Umbilical cord (tissue), 2 donors: ENCODE measurements around the gene ELL. TPM values are rescaled to one million over a fixed set of nuclear protein-coding genes. Genes with fewer than 3 reads are reported as not detected.

Source experiments
- DNase-seq: peaks from one replicate; pipeline ENCODE4 v3.0.0-alpha.2; 2015; ENCODE audit warnings: low spot score
- total RNA-seq: library from RNA; depleted of rRNA; stranded (reverse); fragments of >200 nt; gene quantifications from one replicate; pipeline ENCODE4 v1.2.3, GENCODE V29; 2014; ENCODE audit warnings: low replicate concordance; ENCODE audit not compliant: insufficient read depth

ELL gene
- total RNA-seq, 1 donor from 2014 or later: 22.6 TPM

DNA sequence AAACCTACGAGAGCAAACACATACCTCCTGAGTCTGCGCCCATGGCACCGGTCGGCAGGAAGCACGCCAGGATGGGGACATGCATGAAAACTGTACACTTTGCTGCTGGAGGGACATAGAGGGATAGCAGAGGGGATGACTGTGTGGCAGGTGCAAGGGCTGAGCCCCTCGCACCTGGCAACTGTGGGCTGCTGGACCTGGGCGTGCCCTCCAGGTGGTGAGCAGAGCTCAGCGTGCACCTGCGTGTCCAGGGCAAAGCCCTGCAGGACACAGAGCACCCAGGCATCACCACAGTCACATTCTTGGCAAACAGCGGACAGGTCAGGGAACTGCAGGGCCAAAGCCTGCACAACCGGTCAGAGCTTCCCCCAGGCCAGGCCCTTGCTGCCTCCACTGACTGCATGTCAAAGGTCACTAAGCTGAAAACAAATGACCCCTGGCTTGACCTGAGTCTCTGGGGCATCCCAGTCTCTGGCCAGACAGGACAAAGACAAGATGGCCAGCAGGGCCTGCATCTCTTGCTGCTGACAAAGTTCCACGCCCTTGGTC, 75.0 kb downstream of the ELL start:
- no peak for DNase-seq

DNA sequence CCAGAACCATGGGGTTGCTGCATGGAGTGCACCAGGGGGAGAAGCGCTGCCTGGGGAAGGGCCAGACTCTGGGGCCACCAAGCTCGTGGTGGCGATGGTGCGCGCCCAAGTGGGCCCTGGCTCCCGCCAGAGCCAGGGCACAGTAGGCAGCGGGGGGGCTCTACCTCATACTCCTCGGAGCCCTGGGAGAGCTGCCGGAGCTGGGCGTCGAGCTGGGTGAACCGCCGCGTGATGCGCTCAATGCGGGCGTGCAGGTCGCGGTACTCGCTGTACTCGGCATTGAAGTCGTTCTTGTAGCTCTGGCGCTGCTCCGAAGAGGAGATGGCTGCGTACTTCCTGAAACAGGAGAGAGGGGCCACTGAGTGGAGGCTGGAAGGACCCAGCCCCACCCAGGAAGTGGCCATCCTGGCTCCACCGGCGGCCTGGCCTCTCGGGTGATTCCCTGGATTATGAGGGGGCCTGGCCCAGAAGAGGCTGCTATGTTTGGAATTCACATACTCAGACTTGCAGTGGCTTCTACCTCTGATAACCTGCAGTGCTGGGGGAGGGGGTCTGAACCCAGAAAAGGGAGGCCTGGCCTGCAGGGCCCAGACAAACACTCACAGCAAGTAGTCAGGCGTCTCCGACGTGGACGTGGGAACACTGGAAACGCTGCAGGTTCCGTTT, 75.6 kb downstream of the ELL start:
- DNase-seq: no peak

DNA sequence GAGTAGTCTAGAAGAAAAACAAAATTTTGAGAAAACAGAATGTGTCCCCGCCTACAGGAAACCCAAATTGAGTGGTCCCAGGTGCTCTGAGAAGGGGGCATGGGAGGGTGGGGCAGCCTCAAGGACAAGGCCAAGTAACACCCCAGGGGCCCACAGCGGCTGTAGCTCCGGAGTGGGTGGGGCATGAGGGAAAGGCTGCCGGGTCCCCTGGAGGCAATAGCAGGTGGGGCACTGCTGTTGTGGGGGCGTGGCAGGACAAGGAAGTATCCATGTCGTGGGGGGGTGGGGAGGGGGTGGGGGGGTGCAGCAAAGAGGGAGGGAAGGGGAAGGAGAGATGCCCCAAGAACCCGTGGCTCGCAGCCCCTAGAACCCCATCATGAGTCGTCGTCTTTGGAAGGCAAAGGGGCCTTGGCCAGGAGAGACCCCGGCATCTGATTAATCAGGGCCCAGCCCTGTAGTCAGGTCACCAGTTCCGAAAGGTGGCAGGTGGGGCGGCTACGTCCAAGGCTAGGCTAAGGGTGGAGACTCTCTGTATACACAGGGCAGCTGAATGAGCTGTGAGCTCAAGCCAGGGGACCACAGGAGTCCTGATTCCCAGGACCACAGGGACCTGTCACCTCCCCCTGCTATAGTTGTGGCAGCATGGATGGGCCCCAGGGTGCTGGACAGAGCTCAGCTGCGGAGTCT, 76.5 kb downstream of the ELL start:
- DNase-seq: no peak

DNA sequence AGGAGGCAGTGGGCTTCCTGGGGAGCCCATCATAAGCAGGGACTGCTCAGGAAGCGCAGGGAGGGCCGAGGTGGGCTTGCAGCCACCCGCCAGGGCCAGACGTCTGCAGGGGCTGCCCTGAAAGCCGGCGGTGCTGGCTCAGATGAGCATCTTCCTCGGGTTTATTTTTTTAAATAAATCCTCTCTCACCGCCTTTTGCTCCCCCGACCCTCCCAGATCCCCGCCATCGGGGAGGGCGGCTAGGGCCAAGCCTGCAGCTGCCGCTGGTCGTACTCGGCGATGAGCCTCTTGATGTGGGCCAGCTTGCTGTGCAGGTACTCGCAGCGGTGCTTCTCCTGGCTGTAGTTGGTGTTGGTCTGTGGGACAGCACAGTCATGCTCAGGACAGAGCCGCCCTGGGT, 77.4 kb downstream of the ELL start:
- DNase-seq: no peak

DNA sequence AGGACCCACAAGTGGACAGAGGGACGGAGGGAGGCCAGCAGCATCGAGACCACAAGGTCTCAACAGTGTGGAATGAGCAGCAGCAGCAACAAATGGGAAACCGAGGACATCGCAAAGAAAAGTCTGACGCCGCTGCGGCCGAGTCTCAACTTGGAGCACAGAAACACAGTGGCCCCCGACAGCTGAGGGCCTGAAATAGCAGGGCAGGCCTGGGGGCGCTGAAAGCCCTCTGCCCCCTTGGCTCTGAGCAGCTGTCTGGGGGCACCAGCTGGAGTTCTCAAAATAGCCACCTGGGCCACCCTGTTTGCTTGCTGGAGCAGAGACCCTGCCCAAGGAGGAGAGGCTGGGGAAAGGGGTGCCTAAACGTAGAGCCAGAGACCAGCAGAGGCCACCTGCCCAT, 78.0 kb downstream of the ELL start:
- no peak for DNase-seq

GRCh38 chr19:18443406-18443805, 78.5 kb downstream of the ELL start:
- no peak for DNase-seq

- DNase-seq: no peak
Observed at GRCh38 chr19:18442941-18443340, 78.9 kb downstream of the ELL start.

DNA sequence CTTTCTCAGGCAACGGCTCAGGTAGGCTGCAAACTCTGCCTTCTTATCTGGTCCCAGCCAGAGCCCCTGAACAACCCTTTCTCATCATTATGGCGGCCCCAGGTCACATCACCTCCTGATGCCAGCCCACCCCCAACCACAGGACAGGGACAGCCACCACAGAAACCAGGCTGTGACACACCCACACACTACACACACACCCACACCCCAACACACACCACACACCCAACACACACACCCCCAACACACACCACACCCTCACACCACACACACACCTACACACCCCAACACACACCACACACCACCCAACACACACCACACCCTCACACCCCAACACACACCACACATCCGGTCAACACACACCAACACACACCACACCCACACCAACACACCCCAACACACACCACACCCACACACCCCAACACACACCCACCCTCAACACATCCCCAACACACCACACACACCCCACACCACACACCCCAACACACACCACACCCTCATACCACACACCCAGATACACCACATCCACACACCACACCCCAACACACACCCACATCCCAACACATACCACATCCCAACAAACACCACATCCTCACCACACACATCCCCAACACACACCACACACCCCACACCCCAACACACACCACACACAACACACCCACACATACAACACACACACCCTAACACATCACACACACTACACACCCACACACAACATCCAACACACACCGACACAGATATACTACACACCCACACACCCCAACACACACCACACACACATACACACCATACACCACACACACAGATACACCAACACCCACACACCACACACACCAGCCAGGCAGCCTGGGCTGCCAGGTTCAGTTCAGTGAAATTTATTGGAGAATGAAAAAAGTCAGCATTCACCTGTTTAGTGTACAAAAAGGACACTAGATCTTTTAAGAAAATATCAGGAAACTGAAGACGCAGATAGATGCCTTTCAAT, 79.8 kb downstream of the ELL start:
- DNase-seq: no peak

DNA sequence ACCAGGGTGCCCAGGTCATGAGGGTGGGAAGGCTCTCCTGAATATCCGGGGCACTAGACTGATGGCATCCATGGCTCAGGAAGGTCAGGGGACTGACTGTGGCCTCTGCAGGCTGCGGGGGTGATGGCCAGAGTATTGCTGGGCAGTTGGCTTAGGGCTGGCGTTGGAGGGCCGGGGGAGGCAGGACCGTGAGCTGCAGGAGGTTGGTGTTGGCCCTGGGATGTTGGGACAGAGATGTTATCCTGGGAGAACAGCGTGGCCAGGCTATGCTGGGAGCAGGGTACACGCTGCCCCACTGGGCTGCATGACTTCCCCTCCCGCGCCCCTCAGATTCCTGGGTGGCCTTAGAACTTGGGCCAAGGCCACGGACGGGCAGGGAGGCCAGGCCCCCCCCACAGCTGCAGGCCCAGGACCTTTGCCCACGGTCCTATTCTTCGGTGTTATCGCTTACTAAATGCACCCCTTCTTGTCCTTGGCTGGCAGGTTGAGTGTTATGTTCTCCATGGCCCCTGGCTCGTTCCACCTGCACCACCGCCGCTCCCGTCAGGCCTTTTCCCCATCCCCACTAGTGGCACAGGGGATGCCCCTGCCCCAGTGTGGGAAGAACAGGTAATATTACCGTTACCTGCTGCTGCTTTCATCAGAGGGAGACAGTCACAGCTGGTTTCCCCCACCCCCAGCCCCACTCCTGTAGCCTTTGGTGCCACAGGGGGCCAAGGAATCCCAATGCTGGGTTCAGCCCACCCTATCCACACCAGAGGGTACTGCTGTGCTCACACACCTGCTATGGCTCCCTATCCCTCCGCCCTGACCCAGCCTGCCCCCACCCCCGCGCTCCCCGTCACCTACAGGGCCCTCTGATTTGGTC, 80.7 kb downstream of the ELL start:
- DNase-seq: no peak

- no peak for DNase-seq
Observed at GRCh38 chr19:18440415-18440877, 81.4 kb downstream of the ELL start.

DNA sequence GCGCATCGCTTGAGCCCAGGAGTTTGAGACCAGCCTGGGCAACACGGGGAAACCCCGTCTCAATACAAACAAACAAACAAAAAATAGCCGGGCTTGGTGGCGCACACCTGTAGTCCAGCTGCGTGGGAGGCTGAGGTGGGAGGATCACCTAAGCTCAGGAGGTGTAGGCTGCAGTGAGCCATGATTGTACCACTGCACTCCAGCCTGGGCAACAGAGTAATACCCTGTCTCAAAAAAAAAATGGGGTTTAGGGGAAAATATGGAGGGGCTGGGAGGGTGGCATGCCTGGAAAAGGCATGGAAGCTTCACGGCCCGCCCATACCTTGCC, 82.0 kb downstream of the ELL start:
- no peak for DNase-seq

- peak; percentile 51 for DNase-seq
Observed at GRCh38 chr19:18439025-18439909, 82.6 kb downstream of the ELL start.

GRCh38 chr19:18438331-18439024, 83.4 kb downstream of the ELL start:
- DNase-seq: peak; percentile 90

GRCh38 chr19:18437491-18438330, 84.2 kb downstream of the ELL start, which contains the start of gene ISYNA1:
Gene ISYNA1 (minus strand): TSS chr19:18438133. CDS start chr19:18437979, 154 bp downstream.
- peak; percentile 68 for DNase-seq

- DNase-seq: peak; percentile 90
Observed at GRCh38 chr19:18436671-18437490, 85.0 kb downstream of the ELL start.

- DNase-seq: no peak
Observed at GRCh38 chr19:18435842-18436670, 85.8 kb downstream of the ELL start.
